Measurements from ENCODE around the gene TEAD1. TPM values are rescaled to one million over a fixed set of nuclear protein-coding genes. Genes with fewer than 3 reads are reported as not detected.

Gene TEAD1
- total and polyA plus RNA-seq, 7 donors, result 3.2 to 200 (median 155) TPM

GRCh38 chr11:12827929-12828812 is 153.9 kb downstream of the TEAD1 start:
- Histone ChIP-seq H3K9me3 (peaks cover 0 to 2% (median 0%) of the 10 kb centered on the region in 4 donors), H3K4me1 (peaks cover 0 to 72% (median 63%) of the 10 kb centered on the region in 4 donors), H3K27ac (peak overlapping the region; percentile 50 to 81 (median 68)), H3K36me3 (no peaks in the 10 kb centered on the region), H3K27me3 (no peaks in the 10 kb centered on the region), H3K4me3 (peak overlapping the region in 3 of 4 donors; percentile 27 to 40 (median 37))
- intact Hi-C loops (cut with DNase I), result no loop called here
- WGBS, 2 donors, result 1 to 7% methylated on average over 17 of the region's 17 CpGs
- no peak for DNase-seq
- TF ChIP-seq POLR2AphosphoS5 (IDR thresholded peaks at IDR 0.05) (peak in 3 of 4 donors; percentile 19 to 55 (median 46)), EP300 (IDR thresholded peaks at IDR 0.05) (no peak)

DNA sequence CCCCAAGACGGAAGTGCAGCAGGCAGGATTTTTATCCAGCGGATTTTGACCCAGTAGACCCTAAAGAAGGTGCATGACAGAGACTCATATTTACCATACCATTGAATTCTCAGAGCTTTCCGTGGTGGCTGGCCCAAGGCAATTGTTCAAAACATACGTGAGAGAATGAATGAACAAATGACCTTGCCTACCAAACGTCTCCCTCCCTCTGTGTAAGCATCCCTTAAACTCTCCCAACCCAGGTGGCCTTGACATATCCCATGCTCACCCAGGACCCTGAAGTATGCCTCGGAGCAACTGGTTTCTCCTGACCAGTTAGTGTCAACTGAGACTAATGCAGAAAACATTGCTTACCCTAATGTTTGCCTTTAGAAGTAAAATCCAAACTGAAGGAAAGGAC is 154.9 kb downstream of the TEAD1 start:
- intact Hi-C loops (cut with DNase I), result no loop called here
- Histone ChIP-seq H3K9me3 (peaks cover 0 to 2% (median 0%) of the 10 kb centered on the region in 4 donors), H3K4me3 (no peak overlapping the region), H3K27me3 (no peaks in the 10 kb centered on the region), H3K27ac (peak overlapping the region in 3 of 4 donors; percentile 63 to 81 (median 72)), H3K36me3 (no peaks in the 10 kb centered on the region), H3K4me1 (peaks cover 0 to 66% (median 58%) of the 10 kb centered on the region in 4 donors)
- TF ChIP-seq EP300 (IDR thresholded peaks at IDR 0.05), result no peak
- TF ChIP-seq, protein P1, sequence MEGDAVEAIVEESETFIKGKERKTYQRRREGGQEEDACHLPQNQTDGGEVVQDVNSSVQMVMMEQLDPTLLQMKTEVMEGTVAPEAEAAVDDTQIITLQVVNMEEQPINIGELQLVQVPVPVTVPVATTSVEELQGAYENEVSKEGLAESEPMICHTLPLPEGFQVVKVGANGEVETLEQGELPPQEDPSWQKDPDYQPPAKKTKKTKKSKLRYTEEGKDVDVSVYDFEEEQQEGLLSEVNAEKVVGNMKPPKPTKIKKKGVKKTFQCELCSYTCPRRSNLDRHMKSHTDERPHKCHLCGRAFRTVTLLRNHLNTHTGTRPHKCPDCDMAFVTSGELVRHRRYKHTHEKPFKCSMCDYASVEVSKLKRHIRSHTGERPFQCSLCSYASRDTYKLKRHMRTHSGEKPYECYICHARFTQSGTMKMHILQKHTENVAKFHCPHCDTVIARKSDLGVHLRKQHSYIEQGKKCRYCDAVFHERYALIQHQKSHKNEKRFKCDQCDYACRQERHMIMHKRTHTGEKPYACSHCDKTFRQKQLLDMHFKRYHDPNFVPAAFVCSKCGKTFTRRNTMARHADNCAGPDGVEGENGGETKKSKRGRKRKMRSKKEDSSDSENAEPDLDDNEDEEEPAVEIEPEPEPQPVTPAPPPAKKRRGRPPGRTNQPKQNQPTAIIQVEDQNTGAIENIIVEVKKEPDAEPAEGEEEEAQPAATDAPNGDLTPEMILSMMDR (IDR thresholded peaks at IDR 0.05), result no peak
- TF ChIP-seq POLR2AphosphoS5 (IDR thresholded peaks at IDR 0.05), result no peak
- TF ChIP-seq POLR2A (IDR thresholded peaks at IDR 0.05), result no peak
- DNase-seq, result no peak
- WGBS, 2 donors, result 19 to 22% methylated on average over 6 of the region's 6 CpGs

DNA sequence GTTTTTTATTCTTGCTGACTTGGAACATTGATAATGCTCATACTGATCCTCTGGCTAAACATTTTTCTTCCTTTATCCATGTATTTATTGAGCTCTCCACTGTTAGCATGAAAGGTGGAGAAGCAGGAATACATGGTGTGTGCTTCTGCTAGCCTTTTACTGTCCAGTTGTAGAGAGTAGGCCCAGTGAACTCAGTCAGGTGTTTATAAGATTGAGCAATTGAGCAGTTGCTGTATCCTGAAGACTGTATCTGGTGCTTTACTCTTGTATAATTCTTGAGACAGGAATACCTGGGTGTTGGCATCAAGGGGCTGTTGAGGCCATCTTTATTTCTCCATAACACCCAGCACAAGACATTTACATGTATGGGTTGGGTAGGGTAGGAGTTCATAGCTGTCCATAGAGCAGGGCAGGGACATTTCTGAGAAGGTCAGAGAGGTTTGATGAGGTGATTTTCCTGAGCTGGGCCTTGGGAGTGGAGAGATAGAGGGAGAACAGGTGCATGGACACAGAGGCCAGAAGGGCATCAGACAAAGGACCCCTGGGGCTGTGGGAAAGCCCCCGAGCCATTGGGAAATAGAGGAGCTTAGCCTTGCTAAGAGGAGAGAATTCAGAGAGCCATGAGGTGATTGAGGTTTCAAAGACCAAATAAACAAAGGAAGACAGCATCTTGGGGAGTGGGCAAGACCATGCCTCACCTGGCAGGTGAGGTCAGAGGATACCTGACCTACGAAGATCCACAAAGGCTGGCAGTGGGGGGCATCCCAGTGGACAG is 155.5 kb downstream of the TEAD1 start:
- TF ChIP-seq EP300 (IDR thresholded peaks at IDR 0.05) (no peak), POLR2AphosphoS5 (IDR thresholded peaks at IDR 0.05) (no peak), POLR2A (IDR thresholded peaks at IDR 0.05) (no peak)
- TF ChIP-seq, protein P1 (IDR thresholded peaks at IDR 0.05), result no peak
- peak overlapping the region in 3 of 4 donors; percentile 63 to 81 (median 72) for H3K27ac ChIP-seq
- peaks cover 0 to 2% (median 0%) of the 10 kb centered on the region in 4 donors for H3K9me3 ChIP-seq

GRCh38 chr11:12831471-12832202 is 157.4 kb downstream of the TEAD1 start:
- Histone ChIP-seq H3K9me3 (no peaks in the 10 kb centered on the region), H3K36me3 (no peaks in the 10 kb centered on the region), H3K27ac (peak overlapping the region in 2 of 4 donors; percentile 1 to 81), H3K4me3 (no peak overlapping the region), H3K27me3 (no peaks in the 10 kb centered on the region), H3K4me1 (peaks cover 0 to 60% (median 52%) of the 10 kb centered on the region in 4 donors)
- TF ChIP-seq EP300 (IDR thresholded peaks at IDR 0.05), result no peak
- no peak for TF ChIP-seq POLR2AphosphoS5 (IDR thresholded peaks at IDR 0.05)
- TF ChIP-seq, protein P1 (IDR thresholded peaks at IDR 0.05), result no peak
- no peak for TF ChIP-seq POLR2A (IDR thresholded peaks at IDR 0.05)
- no peak for DNase-seq
- WGBS, 2 donors, result 76 to 83% methylated on average over 5 of the region's 5 CpGs
- intact Hi-C loops (cut with DNase I), result no loop called here

More for the DNA sequence above, 155.5 kb downstream of the TEAD1 start:
- DNase-seq, result no peak
- peaks cover 0 to 60% (median 53%) of the 10 kb centered on the region in 4 donors for H3K4me1 ChIP-seq
- WGBS, 2 donors, result 92 to 93% methylated on average over 2 of the region's 2 CpGs
- H3K36me3 ChIP-seq, result no peaks in the 10 kb centered on the region
- intact Hi-C loops (cut with DNase I), result no loop called here
- H3K4me3 ChIP-seq, result no peak overlapping the region
- H3K27me3 ChIP-seq, result no peaks in the 10 kb centered on the region
